ENCODE data around the gene GPR34.
"Not testable (repeated sequence)": the region's sequence is repeated elsewhere in the genome, so short reads cannot be mapped to it uniquely, and the experiment has no call there.

The GPR34 gene, protein sequence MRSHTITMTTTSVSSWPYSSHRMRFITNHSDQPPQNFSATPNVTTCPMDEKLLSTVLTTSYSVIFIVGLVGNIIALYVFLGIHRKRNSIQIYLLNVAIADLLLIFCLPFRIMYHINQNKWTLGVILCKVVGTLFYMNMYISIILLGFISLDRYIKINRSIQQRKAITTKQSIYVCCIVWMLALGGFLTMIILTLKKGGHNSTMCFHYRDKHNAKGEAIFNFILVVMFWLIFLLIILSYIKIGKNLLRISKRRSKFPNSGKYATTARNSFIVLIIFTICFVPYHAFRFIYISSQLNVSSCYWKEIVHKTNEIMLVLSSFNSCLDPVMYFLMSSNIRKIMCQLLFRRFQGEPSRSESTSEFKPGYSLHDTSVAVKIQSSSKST

DNA sequence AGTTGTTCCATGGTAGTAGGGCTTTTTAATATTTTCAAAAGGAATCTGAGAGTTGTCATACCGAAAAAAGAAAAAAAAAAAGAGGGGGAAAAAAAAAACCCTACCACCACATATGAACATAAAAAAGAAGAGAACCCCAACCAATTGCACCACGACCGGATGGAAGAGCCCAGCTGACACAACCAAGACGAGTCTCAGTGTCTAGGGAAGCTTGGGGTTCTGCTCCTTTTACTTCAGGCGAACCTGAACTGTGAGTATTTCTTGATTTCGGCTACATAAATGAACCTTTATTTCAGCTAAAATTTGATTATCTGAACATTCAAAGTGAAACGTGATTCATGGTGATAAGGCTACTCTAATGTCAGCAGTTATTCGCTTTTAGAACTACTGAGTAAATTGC, at the start of gene GPR34:
GPR34 (plus strand) TSS at position 139 of the 400 bp plus-strand sequence. CDS start 6,661 bp downstream, outside the sequence.
- no peaks in the 10 kb centered on the region for H3K4me1 ChIP-seq (ENCODE audit: insufficient read depth, low read length)
- H3K9ac ChIP-seq (ENCODE audit: low read depth, low read length), result no peak within 1 kb of the TSS
- no peaks in the 10 kb centered on the region for H3K36me3 ChIP-seq (ENCODE audit: insufficient read depth, low read length)
- H3K9me3 ChIP-seq (ENCODE audit: control insufficient read depth, insufficient read depth, low read length), result no peaks in the 10 kb centered on the region

DNA sequence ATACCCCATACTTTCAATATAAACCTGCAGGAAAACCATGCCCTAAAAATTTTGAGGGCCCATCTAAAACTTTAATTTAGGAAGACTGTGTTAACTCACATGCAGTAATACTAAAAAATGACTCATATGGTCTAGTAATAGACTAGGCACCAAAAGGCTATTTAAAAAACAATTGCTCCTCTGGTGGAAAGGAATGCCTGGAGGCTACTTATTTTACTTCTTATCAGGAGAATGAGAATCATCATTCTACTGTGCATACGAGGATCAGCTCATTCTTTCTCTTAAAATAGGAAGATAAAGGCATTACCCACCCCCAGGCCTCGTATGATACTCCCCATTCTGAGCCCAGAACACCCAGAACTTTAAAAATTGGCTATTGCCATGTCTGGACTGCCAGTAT, 42.6 kb upstream of the GPR34 start:
- not testable (repeated sequence) for H3K4me1 ChIP-seq (ENCODE audit: insufficient read depth, low read length); H3K36me3 ChIP-seq (ENCODE audit: insufficient read depth, low read length); H3K9ac ChIP-seq (ENCODE audit: low read depth, low read length); H3K9me3 ChIP-seq (ENCODE audit: control insufficient read depth, insufficient read depth, low read length)

DNA sequence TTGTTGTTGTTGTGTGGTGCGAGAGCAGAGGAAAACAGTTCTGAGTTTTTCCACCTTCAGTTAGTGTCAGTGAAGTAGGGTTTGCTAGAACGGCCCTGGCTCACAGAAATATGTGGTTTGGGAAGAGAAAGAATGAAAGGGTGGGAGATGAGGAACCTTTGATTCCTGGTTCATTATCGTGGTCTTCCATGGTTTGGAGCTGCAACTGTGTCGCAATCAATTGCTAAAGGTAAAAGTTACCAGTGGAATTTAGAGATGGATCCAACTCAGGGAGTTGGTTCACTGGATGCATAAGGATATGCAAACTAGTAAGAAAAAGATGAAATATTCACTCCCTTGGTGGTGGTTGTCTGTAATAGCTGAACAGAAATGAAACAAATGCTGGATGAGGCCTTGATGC, 35.6 kb upstream of the GPR34 start:
- Histone ChIP-seq H3K36me3 (ENCODE audit: insufficient read depth, low read length) (peaks cover 4% of the 10 kb centered on the region; the same call in 1 of the 2 replicates), H3K9ac (ENCODE audit: low read depth, low read length) (no peak overlapping the region), H3K4me1 (ENCODE audit: insufficient read depth, low read length) (no peaks in the 10 kb centered on the region), H3K9me3 (ENCODE audit: control insufficient read depth, insufficient read depth, low read length) (no peaks in the 10 kb centered on the region)

DNA sequence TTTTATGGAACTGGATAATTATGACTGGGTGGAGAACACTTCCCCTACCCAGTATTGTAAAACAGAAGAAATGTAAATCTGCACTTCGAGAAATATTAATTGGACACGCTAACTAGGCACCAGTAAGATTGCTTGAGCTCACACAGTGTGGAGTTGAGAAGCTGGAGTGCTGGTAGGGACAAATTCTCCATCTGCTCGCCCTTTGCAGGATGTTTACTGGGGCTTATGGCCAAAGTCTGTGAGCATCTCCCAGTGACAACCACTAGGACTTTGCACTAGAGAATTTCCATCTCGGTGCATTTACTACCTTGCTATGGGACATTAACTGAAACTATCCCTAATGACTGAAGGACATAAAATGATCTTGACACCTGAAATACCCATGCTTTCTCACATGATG, 33.7 kb upstream of the GPR34 start:
- Histone ChIP-seq H3K36me3 (ENCODE audit: insufficient read depth, low read length) (peaks cover 6% of the 10 kb centered on the region), H3K9me3 (ENCODE audit: control insufficient read depth, insufficient read depth, low read length) (no peaks in the 10 kb centered on the region), H3K4me1 (ENCODE audit: insufficient read depth, low read length) (no peaks in the 10 kb centered on the region), H3K9ac (ENCODE audit: low read depth, low read length) (no peak overlapping the region)

DNA sequence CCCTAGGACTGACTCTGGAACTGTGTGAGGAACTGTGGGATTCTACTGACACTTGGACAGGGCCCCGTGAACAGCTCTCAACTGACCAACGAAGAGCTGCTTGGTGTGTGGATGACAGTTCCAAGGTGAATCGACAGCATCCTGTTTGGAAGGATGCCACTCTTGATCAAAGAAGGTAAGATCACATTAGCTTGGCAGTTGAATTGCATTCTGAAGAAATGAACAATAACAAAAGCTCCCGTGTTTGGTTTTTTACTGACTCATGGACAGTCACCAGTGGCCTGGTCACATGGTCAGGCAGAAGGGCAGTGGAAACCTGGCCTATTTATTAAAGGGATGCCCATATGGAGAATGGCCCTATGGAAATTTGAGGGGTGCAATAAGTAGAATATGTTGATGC, 33.1 kb upstream of the GPR34 start:
- Histone ChIP-seq H3K4me1 (ENCODE audit: insufficient read depth, low read length) (no peaks in the 10 kb centered on the region), H3K36me3 (ENCODE audit: insufficient read depth, low read length) (peaks cover 6% of the 10 kb centered on the region), H3K9ac (ENCODE audit: low read depth, low read length) (no peak overlapping the region), H3K9me3 (ENCODE audit: control insufficient read depth, insufficient read depth, low read length) (no peaks in the 10 kb centered on the region)

DNA sequence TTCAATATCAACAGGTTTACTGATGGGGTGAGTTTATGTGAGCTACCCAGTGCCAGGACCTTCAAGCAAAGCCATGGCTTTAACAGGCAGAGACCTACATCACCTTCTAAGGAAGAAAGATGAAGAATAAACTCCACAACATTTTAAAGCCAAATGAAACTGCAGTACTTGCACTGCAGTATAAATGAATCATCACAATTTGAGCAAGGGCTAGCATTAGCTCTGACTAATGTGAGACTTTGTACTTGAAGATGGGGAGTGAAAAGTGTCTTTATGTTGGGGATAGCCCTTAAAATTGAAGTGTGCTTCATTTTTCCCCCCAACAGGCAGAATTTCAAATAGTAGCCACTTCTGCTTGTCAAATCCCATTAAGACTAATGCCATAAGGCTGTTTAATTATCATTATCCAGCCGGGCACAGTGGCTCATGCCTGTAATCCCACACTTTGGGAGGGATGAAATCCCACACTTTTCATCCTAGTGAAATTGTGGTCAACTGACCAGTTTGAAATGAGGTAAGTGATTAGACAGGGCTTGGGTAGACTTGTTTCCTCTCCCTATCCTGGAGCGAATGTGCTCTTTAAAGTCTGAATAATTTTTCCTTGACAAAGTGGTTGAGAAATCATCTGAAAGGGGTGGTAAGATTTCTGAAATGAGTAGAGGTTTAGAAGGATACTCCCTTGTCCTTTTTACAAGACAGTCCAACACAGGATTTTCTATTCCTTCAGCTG, 27.2 kb upstream of the GPR34 start:
- Histone ChIP-seq H3K36me3 (ENCODE audit: insufficient read depth, low read length) (peaks cover 3% of the 10 kb centered on the region; the same call in 1 of the 2 replicates), H3K9ac (ENCODE audit: low read depth, low read length) (no peak overlapping the region), H3K4me1 (ENCODE audit: insufficient read depth, low read length) (no peaks in the 10 kb centered on the region), H3K9me3 (ENCODE audit: control insufficient read depth, insufficient read depth, low read length) (no peaks in the 10 kb centered on the region)

DNA sequence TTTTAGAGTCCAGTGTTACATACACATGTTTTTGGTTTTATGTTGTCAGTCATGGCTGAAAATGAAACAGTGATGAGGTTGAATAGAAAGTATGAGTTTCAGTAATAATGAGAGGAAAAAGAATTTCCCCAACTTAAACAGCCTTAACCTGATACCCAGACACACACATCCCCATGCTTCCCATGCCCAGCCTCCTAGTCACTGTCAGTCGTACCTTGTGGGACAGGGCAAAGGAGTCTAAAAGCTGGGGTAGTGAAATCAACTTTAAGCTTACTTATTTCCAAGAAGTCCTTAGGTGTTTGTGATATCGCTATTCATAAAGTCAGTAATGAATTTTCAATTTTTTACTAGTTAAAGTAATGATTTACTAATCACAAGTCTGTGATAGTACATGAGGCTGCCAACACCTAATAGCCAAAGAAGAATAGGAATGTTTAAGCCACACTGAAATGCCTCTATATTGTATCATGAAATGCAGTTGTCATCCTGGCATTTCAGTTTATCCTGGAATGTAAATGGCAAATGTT, 24.3 kb upstream of the GPR34 start:
- H3K9me3 ChIP-seq (ENCODE audit: control insufficient read depth, insufficient read depth, low read length), result no peaks in the 10 kb centered on the region
- H3K9ac ChIP-seq (ENCODE audit: low read depth, low read length), result no peak overlapping the region
- no peaks in the 10 kb centered on the region for H3K4me1 ChIP-seq (ENCODE audit: insufficient read depth, low read length)
- no peaks in the 10 kb centered on the region for H3K36me3 ChIP-seq (ENCODE audit: insufficient read depth, low read length)

DNA sequence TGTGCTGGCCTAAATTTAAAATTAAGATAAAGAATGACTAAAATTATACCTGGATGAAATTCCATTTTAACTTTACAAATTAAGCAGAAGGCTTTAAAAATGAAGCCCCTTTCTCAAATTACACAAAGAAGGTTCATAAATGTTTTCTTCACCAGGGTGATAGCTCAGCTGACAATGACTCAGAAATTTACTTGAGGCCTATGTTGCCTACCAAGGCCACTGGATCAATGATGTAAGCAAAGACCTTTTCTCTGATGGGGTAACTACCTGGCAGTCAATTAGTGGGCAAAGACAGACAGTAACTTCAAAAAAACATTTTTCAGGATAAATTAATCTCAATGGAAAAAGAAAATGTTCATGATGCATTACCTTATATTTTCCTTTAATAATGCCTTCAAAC, 23.9 kb upstream of the GPR34 start:
- H3K9me3 ChIP-seq (ENCODE audit: control insufficient read depth, insufficient read depth, low read length), result no peaks in the 10 kb centered on the region
- H3K9ac ChIP-seq (ENCODE audit: low read depth, low read length), result no peak overlapping the region
- no peaks in the 10 kb centered on the region for H3K4me1 ChIP-seq (ENCODE audit: insufficient read depth, low read length)
- H3K36me3 ChIP-seq (ENCODE audit: insufficient read depth, low read length), result no peaks in the 10 kb centered on the region

DNA sequence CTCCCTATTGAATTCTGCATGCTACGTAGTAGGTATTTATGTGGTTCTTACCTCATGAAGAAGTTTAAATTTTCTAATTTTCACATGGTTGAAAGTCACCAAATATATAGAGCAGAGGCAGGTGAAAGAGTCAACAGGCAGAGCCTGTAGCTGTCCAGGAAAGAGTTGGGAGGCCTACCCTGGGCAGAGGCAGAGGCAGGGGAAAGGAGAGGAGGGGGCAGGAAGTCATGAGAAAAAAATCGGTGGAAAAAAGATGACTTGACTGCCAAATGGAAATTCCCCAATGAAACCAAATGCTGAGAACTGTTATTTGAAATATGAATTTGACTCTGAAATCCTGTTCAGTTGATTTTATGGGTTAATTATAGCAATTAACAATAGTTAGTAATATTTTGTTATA, 23.1 kb upstream of the GPR34 start:
- Histone ChIP-seq H3K36me3 (ENCODE audit: insufficient read depth, low read length) (no peaks in the 10 kb centered on the region), H3K9ac (ENCODE audit: low read depth, low read length) (no peak overlapping the region), H3K9me3 (ENCODE audit: control insufficient read depth, insufficient read depth, low read length) (no peaks in the 10 kb centered on the region), H3K4me1 (ENCODE audit: insufficient read depth, low read length) (no peaks in the 10 kb centered on the region)

DNA sequence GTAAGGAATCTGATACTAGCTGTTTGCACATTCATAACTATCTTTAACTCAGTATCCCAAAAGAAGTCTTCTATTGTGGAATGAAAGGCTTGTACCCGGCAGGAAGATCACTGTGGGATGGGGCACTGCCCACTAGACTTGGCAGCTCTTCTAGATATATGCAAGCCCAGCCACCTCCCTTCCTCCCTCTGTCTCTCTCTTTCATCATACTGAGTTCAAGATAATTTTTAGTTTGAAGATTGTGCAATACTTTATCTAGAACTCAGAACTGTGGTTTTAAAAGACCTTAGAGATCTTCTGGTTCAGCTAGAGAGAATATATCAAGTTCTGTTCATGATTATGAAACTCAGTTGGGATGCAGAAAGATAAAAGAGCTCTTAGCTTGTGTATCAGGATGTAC, 22.5 kb upstream of the GPR34 start:
- no peaks in the 10 kb centered on the region for H3K36me3 ChIP-seq (ENCODE audit: insufficient read depth, low read length)
- H3K4me1 ChIP-seq (ENCODE audit: insufficient read depth, low read length), result no peaks in the 10 kb centered on the region
- no peaks in the 10 kb centered on the region for H3K9me3 ChIP-seq (ENCODE audit: control insufficient read depth, insufficient read depth, low read length)
- H3K9ac ChIP-seq (ENCODE audit: low read depth, low read length), result no peak overlapping the region

DNA sequence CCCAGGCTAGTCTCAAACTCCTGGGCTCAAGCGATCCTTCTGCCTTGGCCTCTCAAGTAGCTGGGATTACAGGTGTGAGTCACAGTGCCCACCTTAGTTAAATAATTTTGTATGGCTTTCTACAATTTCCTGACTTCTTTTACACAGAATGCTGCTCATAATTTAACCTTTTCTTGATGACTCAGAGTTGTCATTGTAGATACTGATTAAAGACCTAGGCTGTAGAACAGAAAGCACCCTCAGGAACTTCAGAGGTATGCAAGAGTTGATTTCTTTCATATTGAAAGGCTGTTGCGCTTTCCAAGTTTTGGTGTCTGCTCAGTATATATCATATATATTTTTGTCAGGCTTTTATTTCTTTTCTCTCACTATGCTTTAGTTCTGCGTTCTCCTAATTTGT, 21.1 kb upstream of the GPR34 start:
- H3K36me3 ChIP-seq (ENCODE audit: insufficient read depth, low read length), result no peaks in the 10 kb centered on the region
- H3K9me3 ChIP-seq (ENCODE audit: control insufficient read depth, insufficient read depth, low read length), result no peaks in the 10 kb centered on the region
- no peaks in the 10 kb centered on the region for H3K4me1 ChIP-seq (ENCODE audit: insufficient read depth, low read length)
- H3K9ac ChIP-seq (ENCODE audit: low read depth, low read length), result no peak overlapping the region

DNA sequence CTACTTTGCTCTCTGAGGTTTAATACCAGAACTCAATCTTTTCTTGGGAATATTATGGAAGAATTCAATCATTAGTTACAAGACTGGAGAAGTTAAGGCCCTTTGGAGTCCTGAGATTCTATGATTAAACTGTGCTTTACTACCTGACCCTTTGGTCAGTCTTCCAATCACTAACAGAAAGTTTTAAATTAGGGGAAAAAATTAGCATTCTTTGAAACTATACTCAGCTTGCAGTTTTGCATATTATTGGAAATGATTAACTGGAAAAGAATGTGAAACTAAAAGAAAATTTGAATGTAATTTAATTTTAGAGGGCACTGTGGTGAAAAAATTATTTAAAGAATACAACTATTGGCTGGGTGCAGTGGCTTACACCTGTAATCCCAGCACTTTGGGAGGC, 18.7 kb upstream of the GPR34 start:
- no peaks in the 10 kb centered on the region for H3K9me3 ChIP-seq (ENCODE audit: control insufficient read depth, insufficient read depth, low read length)
- no peaks in the 10 kb centered on the region for H3K36me3 ChIP-seq (ENCODE audit: insufficient read depth, low read length)
- H3K4me1 ChIP-seq (ENCODE audit: insufficient read depth, low read length), result no peaks in the 10 kb centered on the region
- H3K9ac ChIP-seq (ENCODE audit: low read depth, low read length), result no peak overlapping the region

DNA sequence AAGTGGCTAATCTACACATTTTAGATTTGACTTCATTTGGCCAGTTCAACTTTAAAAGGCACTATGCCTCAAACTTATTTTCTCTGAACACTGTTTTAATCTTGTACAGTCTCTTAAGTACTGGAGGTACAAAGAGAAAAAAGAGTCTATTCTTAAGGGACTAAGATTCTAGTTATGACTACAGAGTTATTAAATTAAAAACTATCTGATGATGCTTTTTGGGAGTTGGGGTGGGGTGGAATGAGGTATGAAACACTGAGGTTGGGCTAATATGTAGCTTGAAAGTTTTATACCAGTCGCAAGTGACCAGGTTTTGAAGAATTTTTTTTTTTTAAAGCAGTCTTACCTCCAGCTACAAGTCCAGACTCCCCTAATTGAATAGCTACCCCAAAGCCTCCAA, 17.7 kb upstream of the GPR34 start:
- Histone ChIP-seq H3K4me1 (ENCODE audit: insufficient read depth, low read length) (no peaks in the 10 kb centered on the region), H3K9ac (ENCODE audit: low read depth, low read length) (no peak overlapping the region), H3K36me3 (ENCODE audit: insufficient read depth, low read length) (no peaks in the 10 kb centered on the region), H3K9me3 (ENCODE audit: control insufficient read depth, insufficient read depth, low read length) (no peaks in the 10 kb centered on the region)

DNA sequence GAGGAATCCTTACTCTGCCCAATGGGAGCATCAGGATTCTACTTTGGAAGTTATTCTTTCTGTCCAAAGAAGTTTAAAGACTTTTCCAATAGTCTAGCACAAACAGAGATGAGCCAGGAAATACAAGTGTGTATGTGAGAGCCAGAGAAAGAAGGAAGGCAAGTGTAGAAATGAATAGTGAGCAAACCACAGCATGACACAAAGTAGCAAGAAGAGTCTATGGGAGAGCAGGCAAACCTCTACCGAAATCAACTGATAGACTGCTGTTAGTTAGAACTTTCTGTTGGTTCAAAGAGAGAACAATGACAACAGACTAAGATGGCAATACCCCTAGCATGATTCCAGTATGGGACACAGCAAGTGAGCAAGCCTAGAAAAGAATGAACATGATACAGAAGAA, 16.1 kb upstream of the GPR34 start:
- H3K9me3 ChIP-seq (ENCODE audit: control insufficient read depth, insufficient read depth, low read length), result no peaks in the 10 kb centered on the region

DNA sequence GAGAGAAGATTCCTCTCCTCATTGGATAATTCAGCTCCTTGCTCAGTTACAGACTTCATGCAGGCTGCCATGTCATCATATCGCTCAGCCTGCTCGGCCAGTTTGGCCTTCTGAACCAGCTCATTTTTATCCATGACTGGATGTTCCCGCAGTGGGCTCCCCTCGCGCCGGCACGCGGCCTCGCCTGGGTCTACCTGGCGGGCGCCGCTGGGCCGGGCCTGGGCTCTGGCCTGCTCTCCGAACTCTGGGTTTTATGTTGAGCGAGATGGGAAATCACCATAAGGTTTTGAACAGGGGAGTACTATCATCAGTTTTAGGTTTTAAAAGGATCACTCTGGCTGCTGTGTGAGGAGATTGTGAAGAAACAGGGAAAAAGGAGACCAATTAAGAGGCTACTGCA, 12.4 kb upstream of the GPR34 start:
- not testable (repeated sequence) for H3K9me3 ChIP-seq (ENCODE audit: control insufficient read depth, insufficient read depth, low read length); H3K4me1 ChIP-seq (ENCODE audit: insufficient read depth, low read length)

More for the DNA sequence above, 16.1 kb upstream of the GPR34 start:
- no peak overlapping the region for H3K9ac ChIP-seq (ENCODE audit: low read depth, low read length)
- H3K4me1 ChIP-seq (ENCODE audit: insufficient read depth, low read length), result no peaks in the 10 kb centered on the region
- H3K36me3 ChIP-seq (ENCODE audit: insufficient read depth, low read length), result no peaks in the 10 kb centered on the region

More for the DNA sequence above, 12.4 kb upstream of the GPR34 start:
- not testable (repeated sequence) for H3K9ac ChIP-seq (ENCODE audit: low read depth, low read length); H3K36me3 ChIP-seq (ENCODE audit: insufficient read depth, low read length)

Data from ES-I3 (cell line).